Endothelial cell (in vitro differentiated cells): ENCODE measurements around the gene DCLK2. TPM values are rescaled to one million over a fixed set of nuclear protein-coding genes. Genes with fewer than 3 reads are reported as not detected.

Experiments used
- DNase-seq: peaks from one replicate; pipeline ENCODE4 v3.0.0; 2021; ENCODE audit warnings: low spot score
- H3K27ac Mint-ChIP-seq: one replicate; pipeline ENCODE4 v1.8.0; 2021; ENCODE audit warnings: mixed read lengths, inconsistent platforms; ENCODE audit not compliant: unreplicated experiment
- H3K27me3 Mint-ChIP-seq: one replicate; pipeline ENCODE4 v1.8.0; 2021; ENCODE audit warnings: mild to moderate bottlenecking, moderate library complexity, mixed read lengths, inconsistent platforms; ENCODE audit not compliant: unreplicated experiment
- H3K36me3 Mint-ChIP-seq: one replicate; pipeline ENCODE4 v1.8.0; 2021; ENCODE audit warnings: mild to moderate bottlenecking, low read depth, mixed read lengths, inconsistent platforms; ENCODE audit not compliant: unreplicated experiment
- H3K4me1 Mint-ChIP-seq: one replicate; pipeline ENCODE4 v1.8.0; 2021; ENCODE audit warnings: mild to moderate bottlenecking, mixed read lengths, inconsistent platforms; ENCODE audit not compliant: unreplicated experiment
- H3K4me3 Mint-ChIP-seq: one replicate; pipeline ENCODE4 v1.8.0; 2021; ENCODE audit warnings: mild to moderate bottlenecking, mixed read lengths, inconsistent platforms; ENCODE audit not compliant: unreplicated experiment
- H3K9me3 Mint-ChIP-seq: one replicate; pipeline ENCODE4 v1.8.0; 2021; ENCODE audit warnings: mixed read lengths, inconsistent platforms; ENCODE audit not compliant: unreplicated experiment
- CTCF ChIP-seq: fragments of 200-600 bp; sonication (generic); IDR thresholded peaks from one replicate; pipeline ENCODE4 v1.5.0; 2021; ENCODE audit warnings: antibody characterized with exemption; ENCODE audit not compliant: unreplicated experiment
- total RNA-seq: library from RNA; stranded (reverse); fragmentation: NEBNext Ultra II Directional; extraction: Animal tissue kit (Norgen Biotek cat#: 25700); gene quantifications from one replicate; pipeline ENCODE4 v1.2.1, GENCODE V29; 2021; ENCODE audit not compliant: unreplicated experiment

The DCLK2 gene
- total RNA-seq, 1 donor from 2014 or later, result 7.8 TPM

- no peak overlapping the region for H3K4me3 Mint-ChIP-seq
- H3K4me1 Mint-ChIP-seq, result peaks cover 5% of the 10 kb centered on the region
- no peaks in the 10 kb centered on the region for H3K9me3 Mint-ChIP-seq
- H3K36me3 Mint-ChIP-seq, result no peaks in the 10 kb centered on the region
- DNase-seq, result no peak
- H3K27me3 Mint-ChIP-seq, result no peaks in the 10 kb centered on the region
- no peak for TF ChIP-seq CTCF
- H3K27ac Mint-ChIP-seq, result no peak overlapping the region
Observed at GRCh38 chr4:150135134-150135772, 57.0 kb downstream of the DCLK2 start.

- H3K4me3 Mint-ChIP-seq, result no peak overlapping the region
- H3K27ac Mint-ChIP-seq, result no peak overlapping the region
- H3K36me3 Mint-ChIP-seq, result no peaks in the 10 kb centered on the region
- H3K27me3 Mint-ChIP-seq, result no peaks in the 10 kb centered on the region
- DNase-seq, result no peak
- H3K9me3 Mint-ChIP-seq, result no peaks in the 10 kb centered on the region
- no peak for TF ChIP-seq CTCF
- peaks cover 5% of the 10 kb centered on the region for H3K4me1 Mint-ChIP-seq
Observed at GRCh38 chr4:150136036-150136435, 57.8 kb downstream of the DCLK2 start.

GRCh38 chr4:150136481-150136880 is 58.2 kb downstream of the DCLK2 start:
- Mint-ChIP-seq H3K4me1 (peaks cover 5% of the 10 kb centered on the region), H3K4me3 (no peak overlapping the region), H3K36me3 (no peaks in the 10 kb centered on the region), H3K9me3 (no peaks in the 10 kb centered on the region), H3K27ac (no peak overlapping the region), H3K27me3 (no peaks in the 10 kb centered on the region)
- no peak for DNase-seq
- no peak for TF ChIP-seq CTCF

GRCh38 chr4:150139297-150139865 is 61.1 kb downstream of the DCLK2 start:
- H3K27me3 Mint-ChIP-seq, result no peaks in the 10 kb centered on the region
- peaks cover 5% of the 10 kb centered on the region for H3K4me1 Mint-ChIP-seq
- DNase-seq, result no peak
- H3K36me3 Mint-ChIP-seq, result no peaks in the 10 kb centered on the region
- no peak for TF ChIP-seq CTCF
- no peaks in the 10 kb centered on the region for H3K9me3 Mint-ChIP-seq
- H3K27ac Mint-ChIP-seq, result no peak overlapping the region
- no peak overlapping the region for H3K4me3 Mint-ChIP-seq

- TF ChIP-seq CTCF, result no peak
- Mint-ChIP-seq H3K4me1 (peaks cover 3% of the 10 kb centered on the region), H3K4me3 (no peak overlapping the region), H3K36me3 (no peaks in the 10 kb centered on the region), H3K27ac (no peak overlapping the region), H3K9me3 (no peaks in the 10 kb centered on the region), H3K27me3 (no peaks in the 10 kb centered on the region)
- DNase-seq, result no peak
Observed at GRCh38 chr4:150140774-150141400, 62.6 kb downstream of the DCLK2 start.
